Osteocyte (in vitro differentiated cells): ENCODE measurements around the gene KRT7. TPM values are rescaled to one million over a fixed set of nuclear protein-coding genes. Genes with fewer than 3 reads are reported as not detected.

Experiments
- DNase-seq: peaks from one replicate; pipeline ENCODE4 v3.0.0; 2021; ENCODE audit warnings: mixed read lengths; ENCODE audit not compliant: unreplicated experiment; ENCODE audit errors: extremely low spot score
- H3K27ac Mint-ChIP-seq: one replicate; pipeline ENCODE4 v1.8.0; 2021; ENCODE audit warnings: mild to moderate bottlenecking, mixed read lengths; ENCODE audit not compliant: unreplicated experiment
- H3K27me3 Mint-ChIP-seq: one replicate; pipeline ENCODE4 v1.8.0; 2021; ENCODE audit warnings: mixed read lengths; ENCODE audit not compliant: unreplicated experiment
- H3K36me3 Mint-ChIP-seq: one replicate; pipeline ENCODE4 v1.8.0; 2021; ENCODE audit warnings: mixed read lengths; ENCODE audit not compliant: unreplicated experiment
- H3K4me1 Mint-ChIP-seq: one replicate; pipeline ENCODE4 v1.8.0; 2021; ENCODE audit warnings: mixed read lengths; ENCODE audit not compliant: unreplicated experiment
- H3K4me3 Mint-ChIP-seq: one replicate; pipeline ENCODE4 v1.8.0; 2021; ENCODE audit warnings: mild to moderate bottlenecking, moderate library complexity, mixed read lengths; ENCODE audit not compliant: unreplicated experiment
- H3K9me3 Mint-ChIP-seq: one replicate; pipeline ENCODE4 v1.8.0; 2021; ENCODE audit warnings: mixed read lengths; ENCODE audit not compliant: unreplicated experiment
- total RNA-seq: library from RNA; stranded (reverse); gene quantifications from 2 replicates; pipeline ENCODE4 v1.2.1, GENCODE V29; 2021
- TF ChIP-seq, protein P1 (sequence below): fragments of 200-600 bp; sonication (generic); IDR thresholded peaks from 2 replicates; pipeline ENCODE4 v1.5.0; 2021; ENCODE audit warnings: antibody characterized with exemption, mild to moderate bottlenecking, moderate library complexity

The KRT7 gene
- total RNA-seq, 1 donor from 2014 or later = 168 TPM

DNA sequence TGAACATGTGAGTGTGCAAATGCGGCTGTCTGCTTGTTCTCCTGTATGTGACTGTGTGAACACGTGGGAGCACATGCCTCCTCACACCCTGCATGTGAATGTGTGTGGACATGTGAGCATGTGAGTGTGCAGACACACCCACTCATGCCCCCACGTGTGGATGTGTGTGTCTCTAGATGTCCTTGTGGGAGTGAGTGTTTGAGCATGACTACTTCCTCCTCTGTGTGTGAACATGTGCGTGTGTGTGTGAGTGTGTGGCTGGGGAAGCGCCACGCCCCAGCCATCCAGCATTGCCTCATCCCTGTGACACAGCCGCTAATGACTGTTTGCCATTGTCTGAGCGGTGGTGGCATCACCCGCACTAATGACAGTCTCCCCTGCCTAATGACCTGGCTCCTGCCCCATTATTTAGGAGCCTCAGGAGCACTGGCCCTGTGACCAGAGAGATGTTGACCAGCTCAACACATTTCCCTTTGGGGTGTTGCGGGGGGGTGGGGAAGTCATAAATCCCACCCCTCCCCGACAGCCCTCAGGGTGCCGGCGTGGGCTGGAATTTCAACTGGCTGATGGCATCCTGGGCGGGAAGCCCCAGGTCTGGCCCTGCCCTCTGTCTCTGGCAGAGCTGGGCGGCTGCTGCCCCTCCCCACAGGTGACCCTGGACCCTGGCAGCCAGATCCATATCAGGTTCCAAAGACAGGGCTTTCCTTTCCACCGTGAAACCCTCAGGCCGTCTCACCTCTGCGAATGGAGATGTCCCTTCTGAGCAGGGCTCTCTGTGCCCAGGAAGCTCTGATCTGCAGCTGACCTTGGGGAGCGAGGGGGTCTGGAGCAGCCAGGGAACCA, 29.7 kb upstream of the KRT7 start:
- Mint-ChIP-seq H3K9me3 (no peaks in the 10 kb centered on the region), H3K27me3 (no peaks in the 10 kb centered on the region), H3K4me3 (peak overlapping the region; percentile 46), H3K36me3 (no peaks in the 10 kb centered on the region), H3K27ac (peak overlapping the region; percentile 52), H3K4me1 (peaks cover 76% of the 10 kb centered on the region)
- DNase-seq = no peak
- TF ChIP-seq, protein P1, sequence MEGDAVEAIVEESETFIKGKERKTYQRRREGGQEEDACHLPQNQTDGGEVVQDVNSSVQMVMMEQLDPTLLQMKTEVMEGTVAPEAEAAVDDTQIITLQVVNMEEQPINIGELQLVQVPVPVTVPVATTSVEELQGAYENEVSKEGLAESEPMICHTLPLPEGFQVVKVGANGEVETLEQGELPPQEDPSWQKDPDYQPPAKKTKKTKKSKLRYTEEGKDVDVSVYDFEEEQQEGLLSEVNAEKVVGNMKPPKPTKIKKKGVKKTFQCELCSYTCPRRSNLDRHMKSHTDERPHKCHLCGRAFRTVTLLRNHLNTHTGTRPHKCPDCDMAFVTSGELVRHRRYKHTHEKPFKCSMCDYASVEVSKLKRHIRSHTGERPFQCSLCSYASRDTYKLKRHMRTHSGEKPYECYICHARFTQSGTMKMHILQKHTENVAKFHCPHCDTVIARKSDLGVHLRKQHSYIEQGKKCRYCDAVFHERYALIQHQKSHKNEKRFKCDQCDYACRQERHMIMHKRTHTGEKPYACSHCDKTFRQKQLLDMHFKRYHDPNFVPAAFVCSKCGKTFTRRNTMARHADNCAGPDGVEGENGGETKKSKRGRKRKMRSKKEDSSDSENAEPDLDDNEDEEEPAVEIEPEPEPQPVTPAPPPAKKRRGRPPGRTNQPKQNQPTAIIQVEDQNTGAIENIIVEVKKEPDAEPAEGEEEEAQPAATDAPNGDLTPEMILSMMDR = no peak

DNA sequence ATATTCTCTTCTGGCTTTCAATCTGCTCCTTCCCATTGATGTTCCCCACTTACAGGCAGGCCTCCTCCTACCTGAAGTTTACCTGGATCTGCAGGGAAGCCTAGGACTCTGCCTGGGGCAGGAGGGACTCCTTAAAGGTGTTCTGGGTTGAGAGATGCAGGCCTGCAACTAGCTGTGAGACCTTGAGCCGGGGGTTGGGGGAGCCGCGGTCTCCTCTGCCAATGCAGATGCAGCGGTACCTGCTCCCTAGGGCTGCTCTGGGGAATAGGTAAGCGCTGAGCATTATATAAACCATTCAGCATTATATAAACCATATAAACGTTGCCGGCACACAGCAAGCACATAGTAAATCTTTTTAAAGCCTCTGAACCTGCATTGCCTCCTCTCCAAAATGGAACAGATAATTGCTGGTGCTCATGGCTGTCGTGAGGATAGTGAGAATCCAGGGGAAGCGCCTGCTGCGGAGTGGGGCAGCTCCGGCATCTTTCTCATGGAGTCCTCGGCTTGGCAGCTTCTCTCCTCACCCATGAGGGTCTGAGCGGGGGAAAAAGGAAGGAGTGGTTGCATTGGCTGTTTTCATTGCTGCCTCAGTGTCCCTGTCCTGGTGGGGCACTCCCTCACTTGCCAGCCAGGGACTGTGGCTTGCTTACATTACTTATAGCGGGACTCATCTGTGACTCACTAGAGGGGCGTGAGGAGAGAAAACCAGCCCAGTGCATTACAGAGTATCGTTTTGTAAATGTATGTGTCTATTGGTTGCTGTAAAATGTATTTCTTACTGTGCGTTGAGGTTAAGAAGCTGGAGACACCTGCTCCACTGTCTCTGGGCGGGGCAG, 28.7 kb upstream of the KRT7 start:
- no peaks in the 10 kb centered on the region for H3K27me3 Mint-ChIP-seq
- peak overlapping the region; percentile 52 for H3K27ac Mint-ChIP-seq
- H3K4me3 Mint-ChIP-seq = no peak overlapping the region
- peaks cover 73% of the 10 kb centered on the region for H3K4me1 Mint-ChIP-seq
- TF ChIP-seq, protein P1 = no peak
- no peaks in the 10 kb centered on the region for H3K36me3 Mint-ChIP-seq
- H3K9me3 Mint-ChIP-seq = no peaks in the 10 kb centered on the region
- DNase-seq = no peak

DNA sequence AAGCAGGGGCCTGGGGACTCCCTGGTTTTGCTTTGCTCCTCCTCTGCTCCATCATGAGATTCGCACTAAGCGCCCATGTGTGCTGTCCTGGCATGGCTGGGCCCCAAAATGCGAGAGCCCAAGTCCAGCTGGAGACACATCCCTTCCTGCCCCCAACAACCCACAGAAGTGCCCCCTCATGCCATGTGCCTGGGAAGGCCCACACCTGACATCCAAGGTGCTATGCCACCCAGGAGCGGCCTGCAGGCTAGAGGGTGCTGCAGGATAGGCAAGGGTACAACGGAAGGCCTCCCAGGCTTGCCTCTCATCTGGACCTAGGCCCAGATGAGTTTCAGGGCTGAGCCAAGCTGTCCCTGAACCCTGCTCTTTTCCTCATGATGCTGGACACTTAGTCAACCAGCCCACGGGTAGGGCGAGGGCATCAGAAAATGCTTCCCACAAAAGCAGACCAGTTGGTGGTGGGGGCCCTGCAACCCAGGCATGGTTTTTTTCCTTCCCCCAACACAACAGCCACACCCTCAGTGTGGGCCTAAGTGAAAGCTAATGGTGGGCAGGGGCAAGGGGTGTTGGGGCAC, 28.0 kb upstream of the KRT7 start:
- TF ChIP-seq, protein P1 = no peak
- Mint-ChIP-seq H3K4me1 (peaks cover 71% of the 10 kb centered on the region), H3K27me3 (no peaks in the 10 kb centered on the region), H3K27ac (peak overlapping the region; percentile 8), H3K36me3 (no peaks in the 10 kb centered on the region), H3K9me3 (no peaks in the 10 kb centered on the region), H3K4me3 (no peak overlapping the region)
- no peak for DNase-seq

DNA sequence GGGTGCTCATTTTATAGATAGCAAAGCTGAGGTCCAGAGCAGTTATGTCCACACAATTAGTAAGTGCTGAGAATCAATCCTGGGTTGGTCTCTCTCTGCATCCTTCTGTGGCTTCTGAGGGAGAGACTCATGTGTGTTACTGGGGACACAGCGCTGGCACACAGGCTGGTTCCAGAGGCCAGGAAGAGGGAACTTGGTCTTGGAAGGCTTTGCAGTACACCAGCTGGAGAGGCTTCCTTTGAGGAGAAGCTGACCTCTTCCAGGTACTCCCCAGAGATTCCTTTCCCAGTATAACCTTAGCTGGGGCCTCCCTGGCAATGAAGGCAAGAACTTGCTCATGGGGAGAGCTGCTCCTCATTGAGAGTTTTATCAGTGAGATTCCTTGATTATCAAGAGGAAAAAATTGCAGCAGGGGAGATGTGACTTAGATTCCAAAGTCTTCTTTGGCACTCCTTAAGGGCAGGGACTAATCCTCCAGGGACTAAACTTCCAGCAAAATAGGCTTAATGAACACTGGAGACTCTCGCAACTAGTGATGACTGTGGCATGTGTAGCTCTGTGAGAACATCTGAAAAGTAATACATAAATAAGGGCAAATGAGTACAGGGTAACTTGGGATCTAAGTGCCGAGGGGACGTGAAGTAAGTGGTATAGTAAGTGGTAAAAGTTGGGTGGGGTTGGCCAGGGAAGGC, 27.3 kb upstream of the KRT7 start:
- H3K4me1 Mint-ChIP-seq = peaks cover 71% of the 10 kb centered on the region
- H3K27ac Mint-ChIP-seq = peak overlapping the region; percentile 8
- DNase-seq = no peak
- no peaks in the 10 kb centered on the region for H3K9me3 Mint-ChIP-seq
- TF ChIP-seq, protein P1 = no peak
- H3K27me3 Mint-ChIP-seq = no peaks in the 10 kb centered on the region
- no peak overlapping the region for H3K4me3 Mint-ChIP-seq
- H3K36me3 Mint-ChIP-seq = no peaks in the 10 kb centered on the region
